ENCODE results near the gene CYP46A1. TPM values are rescaled to one million over a fixed set of nuclear protein-coding genes. Genes with fewer than 3 reads are reported as not detected.

CYP46A1 gene
- polyA plus RNA-seq, 5 donors = 3.9 to 6.3 (median 6.1) TPM

GRCh38 chr14:99687284-99688209 lies 3.4 kb downstream of the CYP46A1 start:
- DNase-seq = no peak

GRCh38 chr14:99688210-99688581 lies 4.1 kb downstream of the CYP46A1 start:
- no peak for DNase-seq

GRCh38 chr14:99688629-99689028 lies 4.5 kb downstream of the CYP46A1 start:
- no peak for DNase-seq

- DNase-seq = no peak
Observed at GRCh38 chr14:99689266-99690236, 5.5 kb downstream of the CYP46A1 start.

GRCh38 chr14:99690636-99691035 lies 6.5 kb downstream of the CYP46A1 start:
- DNase-seq = no peak

- no peak for DNase-seq
Observed at GRCh38 chr14:99691111-99691885, 7.2 kb downstream of the CYP46A1 start.

GRCh38 chr14:99693918-99694317 lies 9.8 kb downstream of the CYP46A1 start:
- no peak for DNase-seq

- no peak for DNase-seq
Observed at GRCh38 chr14:99696929-99697328, 12.8 kb downstream of the CYP46A1 start.

GRCh38 chr14:99698236-99698635 lies 14.1 kb downstream of the CYP46A1 start:
- DNase-seq = no peak

- no peak for DNase-seq
Observed at GRCh38 chr14:99698642-99699041, 14.5 kb downstream of the CYP46A1 start.

- no peak for DNase-seq
Observed at GRCh38 chr14:99699085-99699760, 15.1 kb downstream of the CYP46A1 start.

- no peak for DNase-seq
Observed at GRCh38 chr14:99699861-99700260, 15.8 kb downstream of the CYP46A1 start.

- DNase-seq = no peak
Observed at GRCh38 chr14:99700379-99700778, 16.3 kb downstream of the CYP46A1 start.

- DNase-seq = no peak
Observed at GRCh38 chr14:99701260-99701659, 17.2 kb downstream of the CYP46A1 start.

GRCh38 chr14:99702115-99702514 lies 18.0 kb downstream of the CYP46A1 start:
- no peak for DNase-seq

- no peak for DNase-seq
Observed at GRCh38 chr14:99703381-99703780, 19.3 kb downstream of the CYP46A1 start.

GRCh38 chr14:99704037-99704436 lies 19.9 kb downstream of the CYP46A1 start:
- no peak for DNase-seq

GRCh38 chr14:99706107-99706900 lies 22.2 kb downstream of the CYP46A1 start:
- DNase-seq = no peak

GRCh38 chr14:99707420-99707819 lies 23.3 kb downstream of the CYP46A1 start:
- DNase-seq = no peak

- no peak for DNase-seq
Observed at GRCh38 chr14:99707921-99708320, 23.8 kb downstream of the CYP46A1 start.

All from right lung (tissue), 5 donors.